NCI-H2196 treated with DMSO at 0.1 percent for 48 hours (cell line): ENCODE data around the gene PLGRKT.
"Not testable (repeated sequence)": the region's sequence is repeated elsewhere in the genome, so short reads cannot be mapped to it uniquely, and the experiment has no call there.

Experiments used
- DNase-seq: peaks from one replicate; lab custom pipeline; 2025; ENCODE audit not compliant: unreplicated experiment; lab: John Stamatoyannopoulos, UW

PLGRKT gene

DNA sequence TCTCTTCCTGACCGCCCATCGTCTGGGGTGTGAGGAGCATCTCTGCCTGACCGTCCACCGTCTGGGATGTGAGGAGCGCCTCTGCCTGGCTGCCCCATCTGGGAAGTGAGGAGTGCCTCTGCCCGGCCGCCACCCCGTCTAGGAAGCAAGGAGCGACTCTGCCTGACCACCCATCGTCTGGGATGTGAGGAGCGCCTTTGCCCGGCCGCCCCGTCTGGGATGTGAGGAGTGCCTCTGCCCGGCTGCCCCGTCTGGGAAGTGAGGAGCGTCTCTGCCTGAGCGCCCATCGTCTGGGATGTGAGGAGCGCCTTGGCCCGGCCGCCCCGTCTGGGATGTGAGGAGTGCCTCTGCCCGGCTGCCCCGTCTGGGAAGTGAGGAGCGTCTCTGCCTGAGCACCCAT is 4.4 kb downstream of the PLGRKT start:
- not testable (repeated sequence) for DNase-seq

DNA sequence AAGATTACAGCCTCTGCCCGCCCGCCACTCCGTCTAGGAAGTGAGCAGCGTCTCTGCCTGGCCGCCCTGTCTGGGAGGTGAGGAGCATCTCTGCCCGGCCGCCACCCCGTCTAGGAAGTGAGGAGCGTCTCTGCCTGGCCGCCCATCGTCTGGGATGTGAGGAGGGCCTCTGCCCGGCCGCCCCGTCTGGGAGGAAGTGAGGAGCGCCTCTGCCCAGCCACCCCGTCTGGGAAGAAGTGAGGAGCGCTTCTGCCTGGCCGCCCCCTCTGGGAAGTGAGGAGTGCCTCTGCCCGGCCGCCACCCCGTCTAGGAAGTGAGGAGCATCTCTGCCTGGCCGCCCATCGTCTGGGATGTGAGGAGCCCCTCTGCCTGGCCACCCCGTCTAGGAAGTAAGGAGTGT is 4.8 kb downstream of the PLGRKT start:
- not testable (repeated sequence) for DNase-seq

DNA sequence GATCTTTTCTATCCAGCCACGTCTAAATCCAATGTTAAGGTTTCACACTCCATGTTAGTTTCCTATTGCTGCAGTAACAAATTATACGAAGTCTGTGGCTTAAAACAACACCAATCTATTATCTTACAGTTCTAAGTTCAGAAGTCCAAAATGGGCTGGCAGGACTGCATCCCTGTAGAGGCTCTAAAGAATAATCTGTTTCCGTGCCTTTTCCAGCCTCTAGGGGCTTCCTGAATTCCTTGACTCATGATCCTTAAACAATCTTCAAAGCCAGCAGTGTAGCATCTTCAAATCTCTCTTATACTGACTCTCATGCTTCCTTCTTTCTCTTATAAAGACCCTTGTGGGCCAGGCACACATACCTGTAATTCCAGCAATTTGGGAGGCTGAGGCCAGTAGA is 6.8 kb downstream of the PLGRKT start:
- no peak for DNase-seq

DNA sequence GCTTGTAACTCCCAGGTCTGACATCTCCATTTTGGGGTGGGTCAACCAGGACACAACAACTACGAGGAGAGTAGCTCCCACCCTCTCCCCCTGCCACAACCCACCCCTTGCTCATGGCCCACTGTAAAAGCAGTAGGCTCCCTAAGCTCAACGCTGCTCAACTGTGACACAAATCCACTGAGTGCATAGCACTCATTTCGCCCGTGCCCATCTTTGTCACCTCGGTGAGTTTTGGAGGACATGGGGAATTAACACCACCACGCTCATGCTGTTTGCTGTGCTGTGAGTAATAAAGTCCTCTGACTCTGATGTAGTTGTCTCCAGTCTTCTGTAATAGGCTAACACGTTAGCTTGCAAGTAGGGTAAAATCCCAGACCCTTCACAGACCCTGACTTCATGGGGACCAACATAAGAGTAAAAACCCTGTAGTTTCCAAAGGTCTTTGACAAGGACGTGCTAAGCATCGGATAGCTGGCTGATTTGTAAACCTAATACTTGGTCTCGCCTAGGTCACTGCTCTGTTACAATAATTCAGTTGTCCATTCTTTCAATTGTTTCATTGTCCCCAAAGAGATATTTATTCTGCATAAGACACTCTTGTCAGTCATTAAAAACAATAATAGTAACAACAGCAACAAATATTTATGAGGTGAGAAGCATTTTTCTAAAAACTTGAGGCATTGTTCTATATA is 7.7 kb downstream of the PLGRKT start:
- DNase-seq = no peak

DNA sequence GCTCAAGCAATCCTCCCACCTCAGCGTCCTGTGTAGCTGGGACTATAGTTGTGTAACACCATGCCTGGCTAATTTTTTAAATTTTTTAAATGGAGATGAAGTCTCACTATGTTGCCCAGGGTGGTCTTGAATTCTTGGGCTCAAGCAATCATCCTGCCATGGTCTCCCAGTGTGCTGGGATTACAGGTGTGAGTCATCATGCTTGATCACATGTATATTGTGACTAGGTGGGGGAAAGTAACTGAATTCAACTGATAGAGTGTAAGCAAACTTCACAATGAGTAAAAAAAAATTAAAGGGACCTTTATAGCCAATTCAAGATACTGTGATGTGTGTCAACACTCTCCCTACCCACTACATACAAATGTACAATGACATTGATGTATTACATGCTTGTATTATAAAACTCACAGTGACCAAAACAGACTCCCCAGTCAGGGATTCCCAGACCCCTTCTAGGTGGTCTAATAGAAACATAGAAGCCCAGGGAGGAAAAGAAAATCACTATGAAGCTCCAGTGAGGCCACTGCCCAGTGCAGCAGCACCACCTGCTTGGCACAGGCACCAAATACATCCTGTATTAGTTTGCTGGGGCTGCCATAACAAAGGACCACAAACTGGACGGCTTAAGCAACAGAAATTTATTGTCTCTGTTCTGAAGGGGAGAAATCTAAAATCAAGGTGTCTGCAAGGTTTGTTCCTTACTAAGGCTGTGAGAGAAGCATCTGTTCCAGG is 8.8 kb downstream of the PLGRKT start:
- DNase-seq = no peak

DNA sequence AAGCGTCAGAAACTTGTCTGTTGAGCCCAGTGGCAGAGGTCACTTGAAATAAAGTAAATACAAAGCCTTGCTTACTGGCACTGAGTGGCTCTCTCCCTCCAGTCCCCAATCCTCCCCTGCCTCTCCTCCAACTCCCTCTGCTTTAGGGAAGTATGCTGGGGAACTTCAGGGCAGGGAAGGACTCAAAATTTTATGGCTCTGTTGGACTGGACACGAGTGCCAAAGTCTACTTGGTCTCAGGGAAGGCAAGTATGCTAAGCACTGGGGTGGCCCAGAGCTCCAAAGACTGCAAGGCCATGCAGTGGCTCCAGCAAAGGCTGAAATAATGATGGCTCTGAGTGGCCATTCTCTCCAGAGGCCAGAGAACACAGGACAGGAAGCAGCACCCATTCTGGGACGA is 9.6 kb downstream of the PLGRKT start:
- no peak for DNase-seq

DNA sequence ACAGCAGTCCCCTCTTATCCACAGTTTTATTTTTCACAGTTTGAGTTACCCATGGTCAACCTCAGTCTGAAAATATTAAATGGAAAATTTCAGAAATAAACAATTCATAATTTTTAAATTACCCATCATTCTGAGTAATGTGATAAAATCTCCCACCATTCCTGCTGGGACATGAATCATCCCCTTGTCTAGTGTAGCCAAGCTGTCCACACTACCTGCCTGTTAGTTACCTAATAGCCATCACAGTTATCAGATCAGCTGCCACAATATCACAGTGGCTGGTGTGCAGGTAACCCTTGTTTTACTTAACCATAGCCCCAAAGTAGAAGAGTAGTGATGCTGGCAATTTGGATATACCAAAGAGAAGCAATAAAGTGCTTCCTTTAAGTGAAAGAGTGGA is 10.7 kb downstream of the PLGRKT start:
- no peak for DNase-seq

DNA sequence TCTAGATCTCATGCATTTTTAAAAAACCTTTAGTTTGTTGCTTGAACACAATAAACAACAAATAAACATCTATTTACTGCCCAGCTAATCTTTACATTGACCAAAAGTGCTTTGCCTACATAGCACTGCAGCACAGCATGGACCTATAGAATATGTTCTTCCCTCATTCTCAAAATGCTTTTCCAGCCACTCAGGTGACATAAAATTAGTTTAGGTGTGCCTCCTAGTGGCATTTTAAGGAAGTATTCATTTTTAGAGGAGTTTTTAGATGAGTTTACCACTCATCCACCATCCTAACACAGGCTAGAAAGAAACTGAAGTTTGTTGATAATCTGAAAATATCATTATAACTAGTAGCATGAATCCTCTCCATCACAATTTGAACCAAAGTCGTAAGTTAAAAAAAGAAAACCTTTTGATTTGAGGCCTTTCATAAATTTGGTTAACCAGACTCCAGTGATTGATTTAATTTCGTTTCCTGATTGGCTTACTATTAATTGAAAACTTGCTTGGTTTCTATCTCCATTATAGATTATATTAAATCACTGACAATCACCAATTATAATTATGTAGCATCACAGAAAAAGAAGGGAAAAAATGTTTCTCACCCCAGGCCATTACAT is 12.6 kb downstream of the PLGRKT start:
- peak; percentile 42 for DNase-seq

DNA sequence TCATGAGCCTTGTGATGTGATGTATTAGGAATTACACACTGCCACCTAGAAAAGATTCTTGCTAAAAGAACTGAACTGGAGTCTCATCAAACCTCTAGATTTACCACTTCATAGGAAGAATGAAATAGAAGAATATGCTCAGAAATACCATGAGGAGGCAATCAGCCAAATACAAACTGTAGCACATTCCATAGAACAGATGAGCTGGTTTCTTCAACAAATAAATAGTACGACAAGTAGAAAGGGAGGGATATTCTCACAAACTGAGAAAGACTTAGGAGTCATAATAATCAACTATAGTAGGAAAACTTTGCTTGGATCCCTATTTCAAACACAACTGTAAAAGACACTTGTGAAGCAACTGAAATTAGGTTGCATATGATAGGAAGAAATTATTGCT is 15.4 kb downstream of the PLGRKT start:
- DNase-seq = no peak

DNA sequence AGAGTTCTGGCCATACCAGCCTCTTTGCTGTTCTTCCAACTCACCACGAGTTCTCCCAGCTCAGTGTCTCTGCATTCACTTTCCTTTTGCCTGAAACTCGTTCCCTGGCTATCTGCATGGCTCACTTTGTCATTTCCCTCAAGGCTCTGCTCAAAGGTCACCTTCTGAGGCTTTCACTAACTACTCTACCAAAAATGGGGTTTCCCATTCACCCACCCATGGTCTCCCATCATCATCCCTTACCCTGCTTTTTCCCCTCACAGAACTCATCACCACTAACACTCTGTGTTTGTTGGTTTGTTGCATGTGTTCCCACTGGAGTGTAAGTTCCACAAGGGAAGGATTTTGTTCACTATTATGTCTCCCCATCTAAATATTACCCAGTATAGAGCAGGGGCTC is 16.6 kb downstream of the PLGRKT start:
- DNase-seq = no peak

DNA sequence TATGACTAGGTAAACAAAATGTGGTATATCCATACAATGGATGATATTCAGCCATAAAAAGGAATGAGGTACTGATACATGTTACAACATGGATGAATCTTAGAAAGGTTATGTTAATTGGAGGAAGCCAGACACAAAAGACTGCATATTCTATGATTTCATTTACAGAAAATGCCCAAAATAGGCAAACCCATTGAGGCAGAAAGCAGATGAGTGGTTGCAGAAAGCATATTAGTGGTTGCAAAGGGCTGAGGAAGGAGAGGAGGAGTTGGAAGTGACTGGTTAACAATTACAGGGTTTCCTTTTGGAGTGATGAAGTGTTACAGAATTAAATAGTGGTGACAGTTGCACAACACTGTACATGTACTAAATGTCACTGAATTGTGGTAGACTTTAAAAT is 17.7 kb downstream of the PLGRKT start:
- DNase-seq = no peak

DNA sequence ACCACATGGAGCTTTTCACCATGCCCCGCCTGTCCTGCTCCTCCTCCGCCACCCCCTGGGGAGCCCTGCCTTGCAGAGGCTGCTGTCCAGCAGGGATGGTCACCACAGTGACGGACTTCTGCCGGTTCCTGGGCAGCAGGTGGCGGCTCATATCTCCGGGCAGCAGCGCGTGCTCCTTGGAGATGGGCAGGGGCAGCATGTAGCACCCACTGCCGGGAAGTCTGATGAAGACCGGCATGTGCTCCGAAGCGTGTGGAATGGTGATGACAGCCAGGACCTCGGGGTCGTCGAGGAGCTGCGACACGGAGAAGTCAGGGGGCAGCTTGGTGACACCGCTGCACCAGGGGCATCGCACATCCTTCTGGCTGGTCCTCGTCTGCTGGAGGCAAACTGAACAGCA is 19.2 kb downstream of the PLGRKT start:
- DNase-seq = no peak

DNA sequence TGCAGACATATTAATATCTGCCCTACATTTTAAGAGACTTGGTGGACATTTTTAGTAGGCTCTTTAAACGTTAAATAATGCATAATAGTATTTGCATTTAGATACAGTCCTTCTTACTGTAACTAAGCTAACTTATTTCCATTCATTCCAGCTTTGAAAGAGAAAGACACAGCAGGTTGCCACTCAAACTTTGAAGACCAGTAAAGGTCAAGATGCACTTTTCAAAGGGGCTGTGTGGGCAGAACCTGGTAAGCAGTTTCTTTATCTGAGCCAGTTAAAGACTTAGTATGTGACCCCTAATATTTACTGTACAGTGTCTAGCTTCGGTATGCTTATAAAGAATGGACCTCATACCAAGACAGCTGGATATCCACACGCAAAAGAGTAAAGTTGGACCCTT is 20.8 kb downstream of the PLGRKT start:
- DNase-seq = no peak

DNA sequence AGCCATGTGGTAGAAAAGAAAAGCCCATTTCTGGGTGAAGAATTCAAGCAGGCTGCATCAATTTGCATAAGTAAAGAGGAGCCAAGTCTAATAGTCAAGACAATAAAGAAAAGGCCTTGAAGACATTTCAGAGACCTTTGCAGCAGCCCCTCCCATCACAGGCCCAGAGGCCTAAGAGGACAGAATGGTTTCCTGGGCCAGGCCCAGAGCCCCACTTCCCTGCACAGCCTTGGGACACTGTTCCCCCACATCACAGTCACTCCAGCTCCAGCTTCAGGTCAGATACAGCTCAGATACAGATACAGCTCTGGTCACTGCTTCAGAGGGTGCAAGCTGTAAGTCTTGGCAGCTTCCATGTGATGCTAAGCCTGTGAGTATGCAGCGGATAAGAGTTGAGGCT is 29.1 kb downstream of the PLGRKT start:
- no peak for DNase-seq

DNA sequence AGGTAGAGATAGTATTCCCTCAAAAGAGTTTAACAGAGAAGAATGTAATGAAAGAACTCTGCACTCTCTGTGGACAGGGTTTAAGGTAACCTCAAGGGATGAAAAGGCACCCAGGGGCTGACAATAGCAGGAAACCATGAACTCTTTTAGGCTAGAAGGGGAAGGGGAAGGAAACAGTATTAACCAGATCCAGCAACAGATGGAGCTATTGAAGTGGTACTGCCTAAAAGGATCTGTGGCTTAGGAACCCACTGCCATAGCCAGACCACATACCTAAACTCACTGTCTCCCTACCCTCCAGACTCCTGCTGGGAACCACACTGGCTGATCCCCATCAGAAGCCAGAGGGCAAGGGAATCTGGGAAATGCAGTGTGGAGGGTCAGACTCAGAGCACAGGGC is 35.5 kb downstream of the PLGRKT start:
- DNase-seq = no peak

DNA sequence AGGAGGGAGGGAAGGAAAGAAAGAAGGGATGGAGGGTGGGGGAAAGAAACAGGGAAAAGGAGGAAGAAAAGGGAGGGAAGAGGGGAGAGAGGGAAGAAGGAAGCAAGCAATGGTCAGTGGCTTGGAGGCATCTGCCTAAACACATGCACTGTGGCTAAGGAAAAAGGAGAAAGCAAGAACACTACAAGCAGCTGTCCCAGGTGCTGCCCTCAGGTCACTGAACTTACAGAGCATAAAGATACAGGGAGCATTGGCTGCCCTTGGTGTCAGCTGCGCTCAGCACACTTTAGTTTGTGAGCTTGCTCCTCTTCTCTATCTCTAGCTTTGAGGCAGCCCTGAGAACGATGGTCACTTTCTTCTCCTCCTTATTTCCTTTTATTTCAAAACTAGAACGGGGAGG is 40.2 kb downstream of the PLGRKT start:
- DNase-seq = not testable (repeated sequence)

DNA sequence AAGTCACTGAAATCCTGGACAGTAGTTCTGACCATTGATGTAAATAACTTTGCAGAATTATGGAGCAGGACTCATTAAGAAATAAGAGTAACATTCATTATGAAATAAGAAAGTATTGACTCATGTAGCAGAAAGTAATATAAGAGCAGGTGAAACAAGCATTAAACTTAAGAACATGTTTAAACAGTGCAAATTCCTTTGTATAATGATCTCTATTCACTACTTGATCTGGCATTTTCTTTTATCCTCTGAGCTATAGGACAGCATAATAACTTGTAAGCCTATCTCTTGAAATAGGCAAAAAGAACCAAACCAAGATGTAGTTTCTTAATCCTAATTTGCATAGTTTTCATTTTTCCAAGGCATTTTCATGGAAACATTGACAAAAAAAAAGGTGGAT is 42.3 kb downstream of the PLGRKT start:
- DNase-seq = no peak

DNA sequence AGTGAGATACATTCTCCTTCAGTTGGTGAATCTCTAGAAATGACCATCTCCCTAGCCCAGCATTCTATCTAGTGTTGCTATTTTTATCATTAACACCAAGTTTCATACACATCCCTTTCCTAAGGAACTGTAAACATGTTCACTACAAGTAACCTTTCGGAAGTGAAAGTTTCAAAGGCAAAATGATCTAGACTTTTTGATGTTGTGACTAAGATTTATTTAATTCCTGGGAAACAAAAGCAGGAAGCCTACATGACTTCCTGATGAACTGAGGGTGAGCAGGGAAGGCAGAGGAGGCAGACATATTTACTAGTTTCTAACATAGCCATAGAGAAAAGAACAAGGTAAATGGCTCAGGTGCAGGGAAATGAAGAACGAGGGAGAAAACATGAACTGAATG is 43.7 kb downstream of the PLGRKT start:
- not testable (repeated sequence) for DNase-seq

DNA sequence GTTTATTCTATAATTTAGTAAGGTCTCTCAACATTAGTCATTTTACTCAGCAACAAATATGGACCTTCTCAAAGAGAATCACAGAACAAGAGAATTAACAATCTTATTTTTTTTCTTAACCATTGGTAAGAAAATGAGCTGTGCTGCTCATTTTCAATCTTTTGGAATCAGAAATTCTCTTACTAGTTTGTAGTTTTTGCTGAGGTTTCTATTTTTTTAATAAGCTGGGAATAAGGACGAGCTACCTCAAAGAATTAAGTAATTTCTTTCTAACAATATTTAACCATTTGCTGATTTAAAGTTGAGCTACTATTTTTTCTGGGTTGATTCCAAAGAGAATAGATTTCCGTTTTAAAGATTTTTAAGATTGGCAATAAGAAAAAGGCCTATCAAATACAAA is 44.2 kb downstream of the PLGRKT start:
- DNase-seq = no peak

DNA sequence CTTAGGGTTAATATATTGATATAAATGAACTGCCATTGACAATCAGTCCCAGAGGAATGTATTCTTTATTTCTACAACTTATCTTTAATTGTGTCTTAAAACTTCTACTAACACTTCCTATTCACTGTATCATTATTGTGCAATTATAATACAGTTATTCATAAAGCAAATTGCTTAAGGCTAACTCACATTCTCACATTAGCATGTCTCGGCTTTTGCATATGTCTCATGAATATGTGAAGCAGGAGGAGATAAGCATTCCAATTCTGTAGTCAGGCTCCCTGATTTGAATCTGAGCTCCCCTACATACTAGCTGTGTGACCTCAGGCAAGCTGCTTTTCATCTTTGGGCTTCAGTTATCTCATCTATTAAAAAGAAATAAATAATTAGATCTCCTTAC is 45.4 kb downstream of the PLGRKT start:
- DNase-seq = no peak

DNA sequence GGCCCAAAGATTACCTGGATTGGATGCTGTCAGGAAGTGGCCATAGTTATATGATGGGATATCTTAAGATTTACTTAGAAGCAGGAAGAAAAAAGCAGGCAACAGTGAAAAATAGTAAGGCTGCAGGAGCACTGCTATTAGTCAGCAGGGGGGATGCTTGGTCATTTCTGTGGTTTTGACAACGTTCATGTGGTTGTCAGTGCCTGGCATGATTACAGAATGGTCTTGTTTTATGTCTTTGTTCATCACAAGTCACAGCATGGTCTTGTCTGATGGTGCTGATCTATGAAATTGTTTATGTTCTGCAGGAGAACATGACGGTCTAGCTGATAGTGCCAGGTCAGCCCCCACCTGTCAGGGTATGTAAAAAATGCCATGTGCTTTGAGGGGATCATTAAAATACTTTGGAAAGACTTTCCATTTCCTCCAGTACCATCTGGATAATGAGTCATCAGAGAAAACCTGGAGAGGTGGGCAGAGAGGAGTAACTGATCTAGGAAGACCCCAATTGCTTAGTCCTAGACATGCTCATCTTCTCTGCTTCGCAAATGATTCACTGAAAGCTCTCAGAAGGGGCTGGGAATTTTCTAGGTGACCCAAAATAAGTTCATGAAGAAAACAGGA is 48.5 kb downstream of the PLGRKT start:
- no peak for DNase-seq
